Activated CD8-positive, alpha-beta memory T cell treated with anti-CD3 and anti-CD28 coated beads, Interleukin-2, amount 50 U/mL, for 24 hours (primary cell): ENCODE results near the gene MRPL10.

ENCODE experiments used
- DNase-seq: peaks from one replicate; pipeline ENCODE4 v3.0.0-alpha.2; 2020; ENCODE audit errors: extremely low read depth

The MRPL10 gene

DNA sequence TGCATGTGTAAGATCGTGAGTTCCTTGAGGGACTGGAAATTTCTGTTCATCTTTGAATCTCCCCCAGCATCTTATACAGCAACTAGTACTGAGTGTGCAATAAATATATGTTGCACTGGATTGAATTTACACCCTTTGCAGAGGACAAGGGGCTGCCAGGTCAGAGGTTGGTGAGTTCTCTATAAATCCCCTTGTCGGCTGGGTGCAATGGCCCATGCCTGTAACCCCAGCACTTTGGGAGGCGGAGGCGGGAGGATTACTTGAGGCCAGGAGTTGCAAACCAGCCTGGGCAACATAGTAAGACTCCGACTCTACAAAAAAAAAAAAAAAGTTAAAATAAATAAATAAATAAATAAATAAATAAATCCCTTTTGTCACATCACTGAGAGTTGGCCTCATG is 29.0 kb upstream of the MRPL10 start:
- no peak for DNase-seq

GRCh38 chr17:47857551-47858455 is 26.5 kb upstream of the MRPL10 start:
- no peak for DNase-seq

- no peak for DNase-seq
Measured at GRCh38 chr17:47856830-47857229, 25.5 kb upstream of the MRPL10 start.

GRCh38 chr17:47855737-47856136 is 24.4 kb upstream of the MRPL10 start:
- no peak for DNase-seq

GRCh38 chr17:47853616-47854015 is 22.3 kb upstream of the MRPL10 start:
- no peak for DNase-seq

DNA sequence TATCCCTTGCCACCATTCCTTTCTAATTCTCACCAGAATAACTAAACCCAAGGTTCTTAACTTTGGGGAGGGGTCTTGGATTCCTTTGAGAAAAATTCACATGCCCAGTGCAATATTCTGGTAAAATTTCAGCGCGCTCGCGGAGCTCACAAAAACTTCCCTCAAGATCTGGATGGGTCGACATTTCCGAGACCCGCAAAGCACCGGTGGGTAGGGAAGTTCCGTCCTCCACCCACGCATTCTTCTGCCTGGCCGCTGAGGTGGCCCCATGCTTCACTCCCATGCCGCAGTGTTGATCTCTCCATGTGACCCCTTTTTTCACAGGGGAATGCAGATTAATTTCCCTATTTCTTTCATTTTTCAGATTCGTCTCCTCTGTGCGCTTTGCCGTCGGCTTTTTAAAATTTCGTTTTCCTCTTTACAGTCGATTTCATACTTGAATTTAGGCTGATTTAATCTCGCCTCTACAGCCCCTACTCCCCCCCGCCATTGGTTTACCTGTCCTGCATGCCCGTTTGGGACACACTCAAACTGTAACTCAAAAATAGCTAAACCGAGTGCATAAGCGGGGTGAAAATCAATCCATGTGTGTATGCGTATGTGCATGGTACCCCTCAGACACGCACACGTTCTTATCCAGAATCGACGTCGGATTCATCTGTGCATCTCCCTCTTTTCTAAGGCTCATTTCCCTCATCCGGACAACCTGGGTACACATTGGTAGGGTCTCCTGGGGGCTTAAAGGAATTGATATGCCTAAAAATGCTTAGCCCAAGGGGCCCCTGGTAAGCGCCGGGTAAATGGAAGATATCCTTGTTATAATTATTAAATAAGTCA is 21.0 kb upstream of the MRPL10 start:
- no peak for DNase-seq

DNA sequence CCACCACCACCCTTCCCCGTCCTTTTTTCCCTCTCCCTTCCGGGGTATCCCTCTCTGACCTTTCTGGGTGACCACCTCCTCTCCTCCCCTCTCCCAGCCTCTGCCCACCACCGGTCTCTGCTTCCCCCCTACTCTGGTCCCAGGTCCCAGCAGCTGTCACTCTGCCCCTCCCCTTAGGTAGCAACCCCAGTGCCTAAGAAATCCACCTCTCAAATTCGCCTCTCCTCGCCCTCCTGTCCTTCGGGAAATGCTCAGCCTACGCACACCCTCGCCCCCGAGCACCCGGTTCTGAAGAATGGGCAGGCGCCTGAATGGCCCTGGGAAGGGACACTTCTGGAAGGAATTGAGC is 20.4 kb upstream of the MRPL10 start:
- no peak for DNase-seq

GRCh38 chr17:47850692-47851573 is 19.6 kb upstream of the MRPL10 start, which contains the start of gene SP6:
Gene SP6, minus strand, starts transcription at chr17:47851163. Its CDS starts 2,734 bp downstream, at chr17:47848429.
- DNase-seq: no peak

- DNase-seq: no peak
Measured at GRCh38 chr17:47850373-47850691, 19.0 kb upstream of the MRPL10 start.

DNA sequence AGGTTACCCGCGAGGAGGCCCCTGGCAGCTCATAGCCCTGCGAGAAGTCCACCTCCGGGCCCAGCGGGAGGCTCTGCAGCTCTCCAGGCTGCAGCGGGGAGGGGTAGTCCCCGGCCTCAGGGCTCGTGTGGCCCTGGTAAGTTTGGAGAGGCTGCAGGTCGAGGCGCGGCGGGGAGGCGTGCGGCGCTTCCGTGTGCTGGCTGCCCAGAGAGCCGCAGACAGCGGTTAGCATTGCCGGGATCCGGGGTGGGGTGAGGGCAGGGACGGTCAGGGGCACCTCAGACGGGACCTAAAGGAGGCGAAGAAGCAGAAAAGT is 16.8 kb upstream of the MRPL10 start:
- no peak for DNase-seq

- DNase-seq: no peak
Measured at GRCh38 chr17:47847341-47848197, 16.2 kb upstream of the MRPL10 start.

GRCh38 chr17:47846716-47847340 is 15.5 kb upstream of the MRPL10 start:
- DNase-seq: no peak

GRCh38 chr17:47845716-47846075 is 14.4 kb upstream of the MRPL10 start:
- no peak for DNase-seq

GRCh38 chr17:47844814-47845715 is 13.7 kb upstream of the MRPL10 start:
- no peak for DNase-seq

DNA sequence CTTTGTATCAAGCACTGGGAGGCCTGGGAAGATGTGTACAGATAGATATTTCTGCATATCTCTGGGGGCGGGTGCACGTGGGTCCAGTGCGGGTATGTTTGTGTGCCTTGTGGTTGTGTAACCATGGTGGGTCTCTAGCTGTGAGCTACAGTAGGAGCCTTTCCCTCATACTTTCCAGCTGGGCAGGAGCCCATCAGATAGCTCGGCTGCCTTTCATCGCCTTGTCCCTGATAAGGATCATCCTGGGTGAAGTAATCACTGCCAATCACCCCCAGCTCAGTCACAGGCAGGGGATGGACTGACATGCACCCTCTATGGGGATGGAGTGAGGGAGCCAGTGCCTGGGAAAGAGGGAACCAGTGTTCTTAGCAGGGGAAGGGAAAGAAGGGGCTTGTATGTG is 12.9 kb upstream of the MRPL10 start:
- DNase-seq: no peak

DNA sequence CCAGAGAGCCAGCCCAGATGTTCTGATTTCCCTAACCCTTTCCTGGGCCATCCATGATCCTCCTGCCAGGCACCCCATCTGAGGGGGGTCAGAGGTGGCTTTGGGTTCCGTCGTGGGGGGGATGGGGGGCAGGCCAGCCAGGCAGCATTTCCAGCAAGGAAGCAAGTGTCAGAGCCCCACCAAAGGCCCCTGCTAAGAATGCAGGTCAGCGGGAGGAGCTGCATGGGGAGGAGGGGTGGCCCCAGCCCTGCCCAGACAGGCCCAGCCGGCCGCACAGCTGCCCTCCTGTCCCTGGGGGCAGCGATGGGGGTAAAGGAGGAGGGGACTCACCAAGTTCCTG is 12.0 kb upstream of the MRPL10 start:
- DNase-seq: no peak

DNA sequence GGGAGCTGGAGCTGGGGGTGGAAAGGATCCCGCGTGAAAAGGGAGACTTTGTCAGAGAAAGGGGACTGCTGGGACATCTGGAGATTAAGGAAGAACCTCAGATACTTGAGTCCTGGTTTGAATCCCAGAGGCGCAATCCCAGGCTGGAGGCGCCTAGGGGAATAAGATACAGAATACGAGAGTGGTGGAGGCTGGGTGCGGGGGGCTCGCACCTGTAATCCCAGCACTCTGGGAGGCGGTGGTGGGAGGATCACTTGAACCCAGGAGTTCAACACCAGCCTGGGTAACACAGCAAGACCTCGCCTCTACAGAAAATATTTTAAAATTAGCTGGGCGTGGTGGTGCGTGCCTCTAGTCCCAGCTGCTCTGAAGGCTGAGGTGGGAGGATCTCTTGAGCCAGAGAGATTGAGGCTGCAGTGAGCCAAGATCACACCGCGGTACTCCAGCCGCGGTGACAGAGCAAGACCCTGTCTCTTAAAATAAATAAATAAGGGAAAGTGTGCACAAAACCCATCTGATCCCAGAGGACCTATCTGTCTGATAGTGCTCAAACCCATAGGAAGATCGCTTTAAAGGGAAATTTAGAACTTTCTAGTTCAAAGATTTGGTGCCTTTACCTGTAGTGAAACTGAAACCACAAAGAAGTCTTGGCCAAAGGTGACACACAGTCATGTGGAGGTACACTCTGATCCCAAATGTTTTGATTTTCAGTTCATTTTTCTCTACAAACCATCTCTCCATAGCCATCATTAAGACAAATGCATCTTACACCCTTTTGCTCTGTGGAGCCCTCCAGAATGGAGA is 10.3 kb upstream of the MRPL10 start:
- no peak for DNase-seq

DNA sequence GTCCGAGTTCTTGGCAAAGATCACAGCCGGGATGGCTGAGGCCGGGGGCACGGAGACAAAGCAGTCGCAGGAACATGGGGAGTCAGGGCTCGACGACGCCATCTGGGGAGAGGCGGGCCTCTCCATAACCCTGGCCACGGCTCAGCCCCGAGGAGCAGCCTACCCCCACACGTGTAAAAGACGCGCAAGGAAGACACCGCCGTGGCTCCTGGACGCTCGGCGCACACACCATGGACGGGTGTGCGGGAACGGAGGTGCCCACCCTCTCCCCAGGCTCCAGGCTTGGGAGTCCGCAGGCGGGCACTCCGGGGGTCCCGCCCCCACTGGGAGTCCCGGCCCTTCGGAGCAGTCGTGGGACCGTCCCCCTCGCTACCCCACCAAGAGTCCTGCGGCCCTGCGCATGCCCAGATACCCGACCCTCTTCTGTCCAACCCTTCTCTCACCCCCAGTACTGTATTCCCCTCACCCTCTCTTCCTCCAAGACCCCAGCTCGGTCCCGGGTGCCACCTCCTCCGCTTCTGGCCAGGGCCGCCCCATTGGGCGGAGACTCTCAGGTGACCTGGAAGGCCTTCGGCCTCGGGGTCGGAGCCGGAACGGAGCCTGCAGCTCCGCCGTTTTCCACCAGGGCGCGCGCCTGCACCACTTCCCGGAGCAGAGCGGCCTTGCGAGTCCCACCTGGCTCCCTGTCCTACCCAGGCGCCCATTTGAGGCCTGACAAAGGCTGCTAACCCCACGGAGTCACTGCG is 9.6 kb upstream of the MRPL10 start, which contains the start of gene SCRN2:
Gene SCRN2, minus strand, starts transcription at position 532 of the 746 bp plus-strand sequence. Its CDS starts 430 bp downstream, at position 102.
- DNase-seq: peak; percentile 65
